COLO668 (cell line): ENCODE data around the gene ATP1B3.
"Not testable (repeated sequence)": the region's sequence is repeated elsewhere in the genome, so short reads cannot be mapped to it uniquely, and the experiment has no call there.

ENCODE experiments used
- DNase-seq: peaks from one replicate; lab custom pipeline; 2025; ENCODE audit not compliant: unreplicated experiment; lab: John Stamatoyannopoulos, UW

Gene ATP1B3

DNA sequence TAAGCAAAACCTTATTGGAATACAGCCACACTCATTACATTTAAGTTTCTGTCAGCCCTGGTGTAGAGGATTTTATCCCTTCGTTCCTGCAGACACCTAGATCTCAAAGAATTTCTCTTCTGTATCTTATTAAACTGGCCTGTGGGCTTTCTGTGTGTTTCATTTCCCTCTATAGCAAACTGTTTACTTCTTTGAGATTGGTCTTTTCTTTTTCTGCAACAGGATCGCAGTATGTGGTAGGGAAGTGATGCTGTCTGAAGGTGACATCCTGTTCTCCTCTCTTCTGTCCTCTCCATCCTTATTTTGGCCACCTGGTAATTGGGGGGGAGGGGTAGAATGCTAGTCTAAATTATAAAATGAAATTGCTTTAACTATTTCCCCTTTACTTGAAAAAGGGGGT, 25.5 kb downstream of the ATP1B3 start:
- DNase-seq, result no peak

DNA sequence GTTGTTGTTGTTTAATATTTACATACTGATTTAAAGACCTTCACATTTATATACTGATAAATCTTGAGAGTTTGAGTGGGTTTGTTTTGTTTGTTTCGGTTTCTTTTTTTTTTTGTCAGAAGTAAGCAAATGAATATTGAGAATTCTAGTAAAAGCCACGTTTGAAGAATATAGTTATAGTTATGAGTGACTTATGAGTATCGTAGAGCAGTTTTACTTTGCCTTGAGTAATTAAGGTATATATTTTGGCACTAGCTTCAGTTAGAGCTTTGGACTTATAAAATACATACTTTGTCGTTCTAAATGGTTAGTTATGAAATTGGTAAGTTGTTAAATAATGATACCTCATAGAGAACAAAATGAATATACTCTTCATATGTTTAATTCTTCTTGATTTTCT, 27.8 kb downstream of the ATP1B3 start:
- DNase-seq, result no peak

GRCh38 chr3:141905129-141905528, 28.7 kb downstream of the ATP1B3 start:
- no peak for DNase-seq

- DNase-seq, result no peak
These were observed 33.0 kb downstream of the ATP1B3 start for GRCh38 chr3:141909408-141909807.

- not testable (repeated sequence) for DNase-seq
These were observed 33.5 kb downstream of the ATP1B3 start for GRCh38 chr3:141909986-141910385.

- peak; percentile 21 for DNase-seq
These were observed 36.8 kb downstream of the ATP1B3 start for GRCh38 chr3:141913150-141913811.

DNA sequence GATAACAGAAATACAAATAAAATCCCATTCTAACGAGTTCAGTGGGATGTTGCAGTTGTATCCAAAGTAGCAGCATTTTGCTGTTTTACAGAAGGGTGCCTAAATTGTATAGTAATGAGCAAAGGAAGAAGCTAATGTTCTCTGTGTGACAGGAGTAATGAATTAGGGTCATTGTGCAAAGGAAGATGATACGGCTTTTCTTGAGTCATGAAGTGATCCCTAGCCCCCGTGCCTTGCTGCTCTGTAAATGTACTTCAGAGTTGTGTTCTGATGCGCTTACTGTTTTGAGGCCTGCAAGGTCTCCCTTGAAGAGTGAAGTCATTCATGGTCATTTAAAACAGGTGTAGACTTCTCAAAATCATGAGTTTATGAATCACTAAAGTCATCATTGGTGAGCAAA, 37.9 kb downstream of the ATP1B3 start:
- DNase-seq, result no peak

DNA sequence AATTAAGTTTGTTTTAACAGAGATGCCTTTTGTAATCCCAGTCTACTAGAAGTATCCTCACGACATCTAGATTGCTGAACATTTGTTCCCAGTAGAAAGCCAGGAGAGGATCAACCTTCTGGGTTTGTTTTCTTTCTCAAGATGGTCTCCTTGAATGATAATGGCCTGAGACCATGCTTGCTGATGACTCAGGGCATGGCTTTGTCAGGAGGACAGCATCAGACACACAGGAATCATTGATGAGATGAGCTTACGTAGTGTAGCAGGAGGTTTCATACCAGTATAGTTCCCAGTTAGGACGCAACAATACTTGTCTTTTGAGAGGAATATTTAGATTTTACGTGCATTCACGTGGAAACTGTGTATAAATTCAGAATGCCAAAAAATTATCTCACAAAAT, 38.6 kb downstream of the ATP1B3 start:
- DNase-seq, result no peak

GRCh38 chr3:141915766-141916165, 39.3 kb downstream of the ATP1B3 start:
- no peak for DNase-seq

- no peak for DNase-seq
These were observed 44.3 kb downstream of the ATP1B3 start for GRCh38 chr3:141920701-141921100.

DNA sequence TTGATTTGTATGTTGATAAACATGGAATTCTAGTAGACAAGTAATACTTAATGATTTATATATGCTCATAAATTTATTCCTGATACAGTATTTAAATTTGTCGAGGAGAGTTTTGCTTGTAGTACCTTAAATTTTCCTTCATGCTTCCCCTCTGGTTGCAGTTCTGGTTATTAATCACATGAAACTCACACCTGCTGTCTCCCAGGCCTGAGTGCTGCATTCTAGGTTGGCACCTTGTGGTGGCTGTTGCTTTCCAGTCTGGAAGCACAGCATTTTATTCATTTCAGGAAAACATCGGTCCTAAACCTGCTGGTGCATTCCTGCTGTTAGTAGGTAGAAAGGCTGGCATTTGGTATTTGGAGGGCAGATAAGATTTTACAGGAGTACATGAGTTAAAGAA, 44.9 kb downstream of the ATP1B3 start:
- no peak for DNase-seq

- not testable (repeated sequence) for DNase-seq
These were observed 49.2 kb downstream of the ATP1B3 start for GRCh38 chr3:141925677-141926076.

- no peak for DNase-seq
These were observed 50.5 kb downstream of the ATP1B3 start for GRCh38 chr3:141926929-141927328.

GRCh38 chr3:141928631-141929270, 52.3 kb downstream of the ATP1B3 start:
- no peak for DNase-seq

- DNase-seq, result no peak
These were observed 53.0 kb downstream of the ATP1B3 start for GRCh38 chr3:141929341-141929995.

- DNase-seq, result no peak
These were observed 54.4 kb downstream of the ATP1B3 start for GRCh38 chr3:141930801-141931200.

- DNase-seq, result no peak
These were observed 57.2 kb downstream of the ATP1B3 start for GRCh38 chr3:141933421-141934300.

DNA sequence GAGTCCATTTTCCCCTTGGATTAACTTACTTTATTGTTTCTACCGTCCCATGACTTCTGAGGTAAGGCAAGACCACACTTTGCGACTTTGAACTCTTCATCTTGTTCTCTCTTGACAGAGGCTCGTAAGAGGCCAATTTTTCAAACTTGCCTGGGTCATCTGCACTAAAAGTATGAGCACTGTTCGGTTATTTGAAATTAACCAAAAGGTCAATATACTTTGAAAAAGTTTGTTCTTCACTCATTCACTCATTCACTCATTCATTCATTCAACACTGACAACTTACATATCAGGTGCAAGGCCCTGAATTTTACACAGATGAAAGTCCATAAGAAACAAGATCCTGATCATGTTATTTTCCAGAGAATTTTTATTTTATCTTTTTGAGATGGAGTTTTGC, 57.9 kb downstream of the ATP1B3 start:
- no peak for DNase-seq

DNA sequence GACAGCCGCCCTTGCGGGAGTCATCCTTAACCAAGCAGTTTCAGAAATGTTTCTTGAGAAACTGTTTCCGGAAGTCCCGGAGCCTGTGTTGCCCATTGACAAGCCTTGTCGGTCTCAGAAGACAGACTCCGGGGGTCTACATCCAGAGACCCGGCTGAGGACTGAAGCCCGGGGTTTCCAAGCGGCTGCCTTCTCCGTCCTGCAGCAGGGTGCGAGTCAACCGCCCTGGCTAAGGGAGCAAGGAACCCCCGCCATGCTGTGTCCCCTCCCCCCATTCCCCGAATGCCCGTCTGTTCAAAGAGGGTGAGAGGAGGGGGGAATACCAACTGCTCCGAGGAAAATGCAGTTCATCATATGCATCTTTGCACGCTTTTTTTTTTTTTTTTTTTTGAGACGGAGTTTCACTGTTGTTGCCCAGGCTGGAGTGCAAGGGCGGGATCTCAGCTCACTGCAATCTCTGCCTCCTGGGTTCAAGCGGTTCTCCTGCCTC, 61.6 kb downstream of the ATP1B3 start:
- DNase-seq, result no peak

DNA sequence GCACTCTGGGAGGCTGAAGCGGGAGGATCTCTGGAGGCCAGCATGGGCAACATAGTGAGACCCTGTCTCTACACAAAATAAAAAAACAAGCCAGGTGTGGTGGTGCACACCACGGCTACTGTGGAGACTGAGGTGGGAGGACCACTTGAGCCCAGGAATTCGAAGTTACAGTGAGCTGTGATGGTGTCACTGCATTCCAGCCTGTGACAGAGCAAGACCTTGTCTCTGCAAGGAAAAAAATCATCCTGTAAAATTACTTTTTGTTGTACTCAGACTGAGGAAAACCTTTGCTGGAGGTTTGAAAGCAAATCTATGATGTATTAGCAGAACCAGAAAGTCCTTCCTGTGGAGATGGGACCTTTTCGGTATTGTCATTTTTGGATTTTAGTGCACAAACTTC, 63.3 kb downstream of the ATP1B3 start:
- DNase-seq, result no peak

DNA sequence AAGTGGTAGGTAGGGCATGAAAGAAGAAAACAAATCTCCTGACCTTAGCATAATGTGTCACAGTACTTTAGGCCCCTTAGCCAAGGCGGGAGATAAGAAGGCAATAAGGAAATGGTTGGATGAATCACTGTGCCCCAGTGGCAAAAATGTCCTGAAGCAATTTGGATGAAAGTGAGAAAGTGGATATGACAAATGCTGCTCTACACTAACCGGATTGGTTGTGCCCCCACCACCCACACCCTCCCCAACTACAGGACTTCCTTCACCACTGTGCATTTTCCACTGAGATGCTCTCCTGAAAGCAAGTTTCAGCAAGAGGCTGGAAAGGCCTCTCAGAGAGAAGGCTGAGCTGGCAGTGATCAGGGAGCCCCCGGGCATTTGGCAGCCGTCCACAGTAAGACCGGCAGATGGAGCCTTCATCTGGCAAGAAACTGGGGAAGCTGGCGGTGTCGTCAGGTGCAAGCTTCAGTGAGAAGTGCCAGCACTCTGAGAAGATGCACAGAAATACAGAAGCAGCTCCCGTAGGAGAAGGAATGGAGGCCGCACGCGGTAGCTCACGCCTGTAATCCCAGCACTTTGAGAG, 63.8 kb downstream of the ATP1B3 start:
- DNase-seq, result peak; percentile 22
